ENCODE results near the gene C10orf67.

- TF ChIP-seq CTCF (IDR thresholded peaks at IDR 0.05) (no peak), POLR2AphosphoS5 (IDR thresholded peaks at IDR 0.05) (no peak), POLR2A (IDR thresholded peaks at IDR 0.05) (no peak)
These were observed 36.9 kb upstream of the C10orf67 start for GRCh38 chr10:23381298-23382040.
